Measurements from ENCODE around the gene DTNA.

The DTNA gene

DNA sequence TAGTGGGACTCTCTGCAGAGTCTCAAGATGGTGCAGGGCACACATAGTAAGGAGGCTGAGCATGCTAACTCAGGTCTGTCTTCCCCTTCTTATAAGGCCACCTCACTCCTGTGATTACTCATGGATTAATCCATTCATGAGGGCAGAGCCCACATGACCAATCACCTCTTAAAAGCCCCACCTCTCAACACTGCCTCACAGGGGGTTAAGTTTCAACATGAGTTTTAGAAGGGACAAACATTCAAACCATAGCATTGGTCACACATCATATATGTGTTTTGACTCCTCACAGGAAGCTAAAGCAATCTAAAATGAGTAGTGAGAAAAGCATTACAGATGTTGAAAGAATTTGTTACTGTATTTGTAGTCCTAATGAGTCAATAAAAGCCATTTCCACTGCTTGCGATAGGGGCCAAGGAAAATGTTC is 57.5 kb downstream of the DTNA start:
- no peak for DNase-seq (ENCODE audit: low read depth in 4 of 4, low spot score in 1 of 4)

DNA sequence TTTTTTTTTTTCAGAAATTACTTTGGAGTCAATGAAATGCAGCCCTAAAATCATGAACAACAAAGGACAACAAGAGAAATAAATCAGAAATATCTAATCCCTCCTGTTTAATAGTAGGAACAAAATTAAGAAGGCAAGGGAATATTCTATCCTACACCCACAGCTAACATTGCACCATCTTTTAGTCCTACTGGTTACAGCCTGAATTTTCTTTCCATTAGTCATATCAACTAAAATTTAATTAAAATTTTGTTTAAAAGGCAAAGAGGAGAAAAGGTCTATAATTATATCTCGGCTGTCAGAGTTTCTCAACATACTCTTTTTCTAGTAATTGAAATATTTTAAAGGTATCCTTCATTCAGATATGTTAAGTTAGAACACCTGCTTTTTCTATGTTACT is 61.9 kb downstream of the DTNA start:
- no peak for DNase-seq (ENCODE audit: low read depth in 4 of 4, low spot score in 1 of 4)

DNA sequence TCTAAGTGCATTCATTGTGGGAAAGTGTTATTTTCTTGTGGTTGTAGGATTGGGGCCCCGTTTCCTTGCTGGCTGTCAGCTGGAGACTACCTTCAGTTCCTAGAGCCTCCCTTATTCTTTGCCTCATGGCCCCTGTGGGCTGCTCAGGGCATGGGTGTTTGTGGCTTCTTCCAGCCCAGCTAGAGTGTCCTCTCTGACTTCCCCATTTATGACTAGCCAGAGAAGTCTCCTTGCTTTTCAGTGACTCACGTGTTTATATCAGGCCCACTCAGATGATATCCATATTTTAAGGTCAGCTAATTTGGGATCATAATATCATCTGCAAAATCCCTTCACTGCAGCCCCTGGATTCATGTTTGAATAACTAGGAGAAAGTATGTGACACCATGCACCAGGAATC is 62.8 kb downstream of the DTNA start:
- no peak for DNase-seq (ENCODE audit: low read depth in 4 of 4, low spot score in 1 of 4)

DNA sequence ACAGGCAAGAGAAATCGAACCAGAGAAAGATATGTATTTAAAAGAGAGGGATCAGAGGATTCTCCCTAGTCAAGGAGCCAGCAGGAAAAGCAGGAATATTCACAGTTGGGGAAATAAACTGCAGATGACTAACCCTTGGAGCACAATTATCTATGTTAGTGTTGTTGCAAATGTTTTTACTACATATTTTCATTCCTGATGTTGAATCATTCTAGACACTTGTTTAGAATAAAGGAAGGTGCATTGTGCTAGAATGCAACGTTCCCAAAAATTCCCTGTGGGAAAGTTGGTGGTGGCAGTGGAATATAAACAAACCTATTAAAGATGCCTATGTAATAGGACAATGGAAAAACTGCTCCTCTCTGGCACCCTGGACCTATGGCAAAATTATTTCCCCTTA is 63.3 kb downstream of the DTNA start:
- no peak for DNase-seq (ENCODE audit: low read depth in 4 of 4, low spot score in 1 of 4)

DNA sequence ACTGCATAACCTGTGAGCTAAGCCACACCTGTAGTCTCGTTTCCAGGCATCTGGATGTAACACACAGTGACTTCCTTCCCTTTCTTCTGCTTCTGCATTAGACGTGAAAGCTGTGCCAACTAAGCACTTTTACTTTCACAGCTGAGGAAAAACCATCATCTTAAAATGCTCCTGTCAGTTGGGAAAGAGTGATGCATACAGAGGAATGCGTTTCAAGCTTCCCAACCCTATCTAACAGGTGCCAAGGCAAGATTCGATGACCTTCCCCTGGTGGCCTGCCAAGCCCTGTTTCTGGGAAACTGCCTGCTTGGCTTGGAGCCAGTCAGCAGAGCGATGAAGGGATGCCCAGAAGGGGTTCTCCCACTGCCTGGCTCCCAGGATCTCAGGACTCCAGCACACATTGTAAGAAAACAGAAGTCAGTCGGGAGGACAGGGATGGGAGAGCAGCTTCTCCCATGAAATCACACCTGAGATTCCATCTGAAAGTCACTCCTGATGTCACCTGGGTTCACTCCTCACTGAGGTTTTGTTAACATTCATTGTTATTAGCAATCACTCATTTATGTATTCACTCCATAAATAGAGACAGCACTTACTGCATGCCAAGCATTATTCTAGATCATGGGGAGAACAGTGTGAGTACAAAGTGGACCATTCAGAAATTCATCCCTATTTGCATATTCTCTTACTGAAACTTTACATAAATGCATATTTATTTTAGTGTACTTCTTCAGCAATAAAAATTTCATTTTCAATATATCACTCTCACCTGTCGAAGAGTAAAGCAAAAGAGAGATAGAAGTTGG is 64.1 kb downstream of the DTNA start:
- DNase-seq (ENCODE audit: low read depth in 4 of 4, low spot score in 1 of 4): no peak

DNA sequence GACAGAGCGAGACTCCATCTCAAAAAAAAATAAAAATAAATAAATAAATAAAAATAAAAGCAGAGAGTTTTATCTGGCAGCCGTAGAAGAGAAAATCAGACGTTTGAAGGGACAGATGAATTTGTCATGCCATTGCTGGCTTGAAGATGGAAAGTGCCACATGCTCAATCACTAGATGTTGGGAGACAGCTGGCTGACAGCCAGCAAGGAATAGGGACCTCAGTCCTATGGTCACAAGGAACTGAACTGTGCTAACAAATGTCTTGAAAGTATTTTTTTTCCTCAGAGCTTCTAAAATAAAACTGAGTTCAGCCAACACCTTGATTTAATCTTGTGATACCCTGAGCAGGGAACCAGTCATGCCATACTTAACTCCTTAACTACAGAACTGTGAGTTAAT is 65.4 kb downstream of the DTNA start:
- no peak for DNase-seq (ENCODE audit: low read depth in 4 of 4, low spot score in 1 of 4)

DNA sequence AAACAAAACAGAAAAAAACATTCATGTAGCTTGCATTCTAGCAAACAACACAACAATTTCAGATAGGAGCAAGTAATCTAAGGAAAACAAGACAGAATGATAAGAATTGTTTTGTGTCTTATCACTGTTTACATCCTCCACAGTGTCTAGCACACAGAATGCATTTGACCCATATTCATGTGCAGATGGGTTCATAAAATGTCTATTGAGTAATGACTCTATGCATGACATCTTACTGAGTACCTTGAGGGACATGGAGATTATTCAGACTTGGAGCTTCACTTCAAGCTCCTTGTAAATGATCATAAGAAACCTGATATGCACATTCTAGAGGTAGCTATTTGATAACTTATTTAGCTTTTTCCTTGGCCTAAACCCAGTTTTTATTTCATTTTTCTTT is 69.0 kb downstream of the DTNA start:
- DNase-seq (ENCODE audit: low read depth in 4 of 4, low spot score in 1 of 4): no peak

DNA sequence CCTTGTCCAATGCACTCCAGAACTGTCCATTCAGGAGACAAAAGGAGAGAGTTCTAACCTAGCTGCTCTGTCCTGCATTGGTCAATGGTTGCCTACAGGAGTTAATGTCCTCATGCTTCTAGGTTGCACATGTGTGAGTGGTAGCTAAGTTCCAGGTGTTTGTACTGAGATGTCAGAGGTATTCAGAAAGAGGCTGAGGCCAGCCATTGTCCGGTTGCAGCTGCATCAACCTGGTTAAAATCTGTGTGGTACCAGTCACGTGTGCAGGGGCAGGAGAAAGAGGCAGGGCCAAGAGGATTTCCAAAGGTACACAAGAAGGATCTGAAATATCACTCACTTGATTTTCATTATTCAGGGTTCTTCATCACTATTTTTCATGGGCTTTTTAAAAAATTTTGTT is 70.8 kb downstream of the DTNA start:
- no peak for DNase-seq (ENCODE audit: low read depth in 4 of 4, low spot score in 1 of 4)

DNA sequence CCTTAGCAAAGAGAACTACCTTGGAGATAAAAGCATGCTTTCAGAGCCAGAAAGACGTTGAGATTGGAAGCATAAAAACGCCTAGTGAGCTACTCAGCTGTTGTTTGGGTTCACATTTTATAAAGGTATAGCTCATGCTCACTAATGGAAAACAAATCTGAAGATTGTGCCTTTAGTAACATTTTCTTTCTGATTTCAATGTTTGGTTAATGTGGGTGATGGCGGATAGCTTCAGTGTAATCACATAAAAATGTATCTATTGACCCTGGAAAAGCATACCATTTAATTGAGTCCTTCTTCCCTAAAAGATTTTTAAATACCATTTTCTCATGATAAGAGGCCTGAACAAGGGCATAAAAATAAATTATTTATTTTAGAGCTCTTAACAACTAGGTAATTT is 73.4 kb downstream of the DTNA start:
- no peak for DNase-seq (ENCODE audit: low read depth in 4 of 4, low spot score in 1 of 4)

DNA sequence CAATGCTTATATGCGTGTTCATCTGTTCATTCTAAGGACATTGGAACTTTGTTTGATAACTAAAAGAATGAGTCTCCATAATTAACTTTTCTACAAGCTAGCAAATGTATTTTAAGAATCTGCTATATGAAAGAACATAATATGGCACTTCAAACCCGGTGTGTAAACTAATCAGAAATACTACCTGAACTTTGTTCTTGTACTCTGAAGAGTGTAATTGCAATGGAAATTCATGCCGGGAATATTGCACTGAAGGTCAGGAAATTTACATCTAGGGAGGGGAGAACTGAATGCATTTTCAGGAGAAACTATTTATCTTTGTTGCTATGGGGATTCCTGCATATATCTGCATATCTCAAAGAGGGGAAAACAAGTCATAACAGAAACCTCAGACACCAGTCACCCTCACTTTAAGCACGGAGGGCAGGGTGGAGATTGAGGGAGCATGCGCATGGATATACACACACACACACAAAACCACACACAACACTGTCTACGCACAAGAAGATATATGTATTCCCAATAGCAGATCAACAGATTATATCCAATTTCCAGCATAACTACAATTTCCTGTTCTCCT is 76.2 kb downstream of the DTNA start:
- no peak for DNase-seq (ENCODE audit: low read depth in 4 of 4, low spot score in 1 of 4)

DNA sequence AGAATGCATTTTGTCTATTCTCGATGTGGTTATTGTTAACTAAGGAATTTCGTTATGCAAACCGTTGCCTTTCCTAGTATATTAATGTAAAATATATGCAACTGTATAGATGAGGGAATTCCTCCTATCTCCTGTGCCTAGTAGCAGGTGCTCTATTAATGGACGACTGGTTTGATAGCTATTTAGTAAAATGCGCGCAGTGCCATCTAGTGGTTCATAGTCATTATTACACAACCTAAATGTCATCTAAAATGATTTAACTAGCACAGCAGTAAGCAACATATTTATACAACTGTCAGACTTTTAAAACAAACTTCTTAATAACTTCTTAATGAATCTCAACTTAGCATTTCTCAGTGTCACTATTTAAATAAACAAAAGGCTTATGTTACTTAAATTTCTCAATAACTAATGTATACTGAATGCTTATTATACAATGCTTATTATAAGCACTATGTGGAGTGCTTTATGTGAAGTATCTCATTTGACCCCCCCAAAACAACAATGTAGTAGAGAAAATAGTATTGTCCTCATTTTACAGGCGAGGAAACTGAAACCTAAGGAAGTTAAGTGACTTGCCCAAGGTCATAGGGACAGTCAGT is 77.9 kb downstream of the DTNA start:
- DNase-seq (ENCODE audit: low read depth in 4 of 4, low spot score in 1 of 4): no peak

DNA sequence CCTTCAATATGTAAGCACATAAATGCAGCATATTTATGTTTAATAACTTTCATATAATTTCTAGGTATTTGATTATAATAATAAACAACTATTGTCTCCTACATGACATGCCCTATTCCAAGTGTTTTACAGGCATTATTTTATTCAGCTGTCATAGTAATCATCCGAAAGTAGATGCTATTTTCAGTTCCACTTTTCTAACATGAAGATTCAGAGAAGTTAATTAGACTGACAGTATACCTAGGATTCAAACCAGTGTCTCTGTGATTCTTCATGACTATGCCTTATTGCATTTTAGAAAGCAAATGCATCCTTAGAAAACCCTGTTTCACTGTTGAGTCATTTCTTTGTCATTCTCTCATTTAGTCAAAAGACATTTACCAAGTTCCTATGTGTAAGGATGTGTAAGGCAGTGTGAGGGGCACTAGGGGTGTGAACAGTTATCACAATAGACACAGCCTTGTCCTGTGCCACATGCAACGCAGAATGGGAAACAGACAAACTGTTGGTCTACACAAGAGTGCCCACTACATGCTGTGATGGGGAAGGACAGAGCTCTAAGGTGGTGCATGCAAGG is 79.8 kb downstream of the DTNA start:
- DNase-seq (ENCODE audit: low read depth in 4 of 4, low spot score in 1 of 4): no peak

DNA sequence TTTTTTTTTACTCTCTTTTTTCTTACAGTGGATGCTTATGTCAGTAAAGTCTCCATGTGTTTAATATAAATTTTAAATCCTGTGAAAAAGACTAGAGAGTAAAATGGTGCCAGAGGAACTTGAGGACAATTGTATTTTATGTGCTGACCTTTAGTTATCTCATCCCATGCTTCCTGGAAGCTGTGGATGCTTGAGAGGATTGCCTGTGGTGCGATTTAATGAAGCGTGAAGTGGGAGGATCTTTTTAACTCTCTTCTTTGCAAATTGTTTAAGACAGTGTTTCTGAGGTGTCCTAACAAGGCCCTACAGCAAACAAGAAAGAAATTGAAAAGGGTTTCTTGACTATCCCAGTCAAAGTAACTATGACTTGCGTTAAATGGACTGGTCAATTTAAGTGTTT is 84.2 kb downstream of the DTNA start:
- DNase-seq (ENCODE audit: low read depth in 4 of 4, low spot score in 1 of 4): no peak

DNA sequence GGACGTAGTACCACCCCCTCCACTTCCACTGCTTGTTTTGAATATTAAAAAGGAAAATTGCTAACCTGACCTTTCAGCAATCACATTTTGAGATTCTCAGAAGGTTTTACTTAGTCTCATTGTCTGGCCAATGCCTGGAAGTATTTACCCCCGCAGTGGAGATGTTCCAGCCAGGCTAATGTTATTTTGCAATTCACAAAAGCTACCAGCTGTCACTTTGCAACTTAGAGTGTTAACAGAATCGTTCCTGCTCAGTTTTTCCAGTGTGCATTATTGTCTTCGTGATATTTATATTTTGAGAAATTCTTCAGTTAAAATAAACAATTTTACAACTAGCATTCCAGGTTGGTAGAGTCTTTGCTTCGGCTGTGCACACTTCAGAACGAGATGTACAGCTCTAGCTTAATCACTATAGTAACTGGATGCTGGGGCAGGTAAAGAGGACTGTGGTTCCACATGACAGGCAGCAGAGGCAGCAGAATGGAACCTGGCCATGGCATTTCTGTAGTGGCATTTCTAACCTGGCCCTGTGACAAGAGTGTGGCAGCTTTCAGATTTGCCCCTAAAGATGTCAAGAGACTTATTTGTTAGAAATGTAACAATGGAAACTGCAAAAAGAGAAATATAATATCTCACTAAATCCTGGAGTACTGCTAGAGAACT is 85.1 kb downstream of the DTNA start:
- no peak for DNase-seq (ENCODE audit: low read depth in 4 of 4, low spot score in 1 of 4)

DNA sequence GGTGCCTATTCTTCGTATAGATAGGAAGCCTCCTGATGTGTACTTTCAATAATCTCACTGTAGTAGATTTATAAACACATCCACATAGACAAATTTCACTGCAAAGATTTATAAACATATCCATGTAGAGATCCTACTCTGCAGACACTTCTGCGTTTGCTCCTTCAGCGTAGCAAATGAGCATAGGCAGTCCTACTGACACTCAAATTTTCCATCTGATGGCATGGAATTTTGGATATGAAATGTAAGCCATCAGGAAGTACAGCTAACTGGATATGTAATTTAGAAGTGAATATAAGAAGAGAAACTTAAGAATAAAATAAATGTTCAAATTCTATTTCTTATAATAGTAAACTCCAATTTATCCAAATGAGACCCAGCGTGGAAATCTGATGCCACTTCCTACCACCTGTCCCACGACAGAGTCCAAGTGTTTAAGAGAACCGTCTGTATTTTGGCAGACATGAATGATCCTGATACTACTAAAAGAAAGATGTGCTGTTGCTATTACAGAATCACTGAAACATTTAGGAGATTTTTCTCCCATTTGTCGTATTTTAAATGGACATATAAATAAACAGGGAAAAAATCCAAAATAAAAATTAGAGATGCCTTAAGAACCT is 86.0 kb downstream of the DTNA start:
- DNase-seq (ENCODE audit: low read depth in 4 of 4, low spot score in 1 of 4): no peak

DNA sequence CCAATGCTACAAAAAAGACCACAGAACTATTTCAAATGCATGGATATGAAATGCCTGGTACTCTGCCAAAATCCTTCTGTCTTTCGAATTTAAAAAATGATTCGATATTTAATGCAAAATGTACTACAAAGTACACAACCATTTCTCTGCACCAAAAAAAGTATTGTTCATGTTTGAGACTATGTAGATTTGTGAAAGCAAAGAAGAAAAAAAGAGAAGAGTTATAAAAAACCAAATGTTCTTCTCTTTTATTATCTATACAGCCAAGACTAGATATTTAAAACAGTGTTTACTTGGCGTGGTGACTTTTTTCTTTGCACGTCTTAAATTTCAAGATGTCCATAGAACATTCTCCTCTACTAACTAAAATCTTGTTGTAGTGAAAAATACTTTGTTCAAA is 89.2 kb downstream of the DTNA start:
- DNase-seq (ENCODE audit: low read depth in 4 of 4, low spot score in 1 of 4): no peak

DNA sequence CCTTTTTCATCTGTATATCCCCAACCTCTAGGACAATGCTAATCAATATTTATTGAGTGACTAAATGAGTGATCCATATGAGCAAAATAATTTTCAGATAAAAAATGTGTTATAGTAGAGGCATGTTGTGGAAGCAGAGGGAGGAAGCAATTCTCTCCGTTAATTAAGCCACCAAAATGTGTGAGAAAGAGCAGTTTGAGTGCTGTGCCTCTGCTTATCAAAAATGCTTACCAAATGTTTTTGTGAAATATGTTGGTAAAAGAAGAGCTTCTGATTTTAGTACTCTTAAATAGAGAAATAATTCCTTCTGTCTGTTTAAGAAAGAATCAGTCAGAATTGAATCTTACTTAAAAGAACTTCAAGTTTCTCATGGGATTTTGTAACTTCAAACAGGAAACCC is 90.3 kb downstream of the DTNA start:
- no peak for DNase-seq (ENCODE audit: low read depth in 4 of 4, low spot score in 1 of 4)

DNA sequence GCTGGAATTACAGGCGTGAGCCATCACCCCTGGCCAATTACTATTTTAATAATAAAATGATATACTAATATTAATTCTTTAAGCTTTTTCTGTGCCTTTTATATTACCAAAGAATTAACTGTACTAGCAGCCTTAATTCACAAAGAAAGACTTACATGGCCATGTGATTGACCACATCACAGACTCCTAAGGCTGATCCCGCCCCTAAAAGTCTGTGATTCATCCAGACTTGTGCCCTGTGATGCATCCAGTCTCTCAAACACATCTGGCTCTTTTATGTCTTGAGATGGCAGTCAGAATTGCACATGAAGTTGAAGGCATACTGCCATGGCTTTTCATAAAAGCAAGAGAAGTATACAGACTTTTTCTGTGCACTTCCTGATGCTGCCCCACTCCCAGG is 91.7 kb downstream of the DTNA start:
- DNase-seq (ENCODE audit: low read depth in 4 of 4, low spot score in 1 of 4): no peak

DNA sequence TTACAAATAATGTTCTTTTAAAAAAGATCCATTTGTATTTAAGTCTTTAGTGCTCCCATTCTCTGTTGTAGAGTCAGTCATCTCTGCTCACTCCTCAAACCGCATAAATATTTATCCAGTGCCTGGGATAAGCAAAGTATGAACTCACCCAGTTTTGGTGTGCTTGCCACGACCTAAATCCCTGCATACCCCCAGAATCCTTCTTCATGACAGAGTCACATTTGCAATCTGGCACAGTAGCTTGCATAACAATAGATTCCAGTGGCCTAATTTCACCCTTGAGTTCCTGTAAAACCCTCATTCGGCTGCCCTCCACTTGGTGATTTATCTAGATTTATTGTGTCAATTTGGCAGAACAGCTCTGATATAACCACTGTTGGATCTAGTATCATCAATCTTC is 92.9 kb downstream of the DTNA start:
- no peak for DNase-seq (ENCODE audit: low read depth in 4 of 4, low spot score in 1 of 4)

DNA sequence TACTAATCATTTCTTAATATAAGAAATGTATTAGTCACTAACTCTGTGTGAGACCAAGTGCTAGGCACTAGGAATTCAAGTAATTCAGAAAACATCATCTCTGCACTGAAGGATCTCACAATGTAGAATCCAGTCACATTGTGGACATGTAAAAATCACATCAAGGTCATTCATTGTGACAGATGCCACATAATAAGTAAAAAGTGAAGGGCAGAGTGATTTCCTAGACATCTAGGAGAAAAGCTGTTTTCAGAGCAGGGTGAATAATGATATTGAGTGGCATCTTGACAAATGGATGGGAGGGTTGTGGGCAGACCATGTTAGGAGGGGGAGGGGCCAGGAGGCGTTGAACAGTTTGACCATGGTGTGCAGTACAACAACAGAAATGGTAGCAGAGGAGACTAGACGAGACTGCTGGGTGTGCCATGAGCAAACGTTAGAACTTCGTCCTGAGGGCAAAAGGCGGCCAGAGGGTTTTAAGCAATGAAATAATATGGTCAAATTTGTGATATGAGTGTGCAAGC is 93.8 kb downstream of the DTNA start:
- DNase-seq (ENCODE audit: low read depth in 4 of 4, low spot score in 1 of 4): no peak
